ENCODE data around the gene BPIFA2.

DNA sequence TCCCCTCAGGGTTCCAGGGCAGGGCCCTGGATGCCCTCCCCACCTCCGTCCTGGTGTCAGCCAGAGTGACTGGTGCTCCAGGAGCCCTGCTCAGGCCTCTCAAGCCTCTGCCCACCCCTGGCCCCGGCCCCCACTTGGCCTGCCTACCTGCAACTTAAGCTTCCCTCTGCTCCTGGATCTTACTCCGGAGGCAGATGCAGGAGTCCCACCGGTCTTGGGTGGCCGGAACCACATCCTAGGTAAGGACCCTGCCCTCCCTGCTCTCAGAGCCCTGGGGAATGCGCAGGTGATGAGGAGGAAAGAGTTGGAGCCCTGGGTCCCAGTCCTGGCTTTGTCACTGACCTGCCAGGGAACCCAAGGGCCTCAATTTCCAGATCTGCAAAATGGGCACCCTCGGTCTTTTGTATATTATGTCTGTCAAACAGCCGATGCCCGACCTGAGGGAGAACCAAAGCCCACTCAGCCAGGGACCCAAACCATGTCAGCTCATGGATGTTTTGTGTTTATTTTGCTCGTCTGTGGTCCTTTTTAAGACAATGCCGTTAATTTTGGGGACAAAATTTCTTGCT, 34.5 kb upstream of the BPIFA2 start:
- TF ChIP-seq, protein P1, sequence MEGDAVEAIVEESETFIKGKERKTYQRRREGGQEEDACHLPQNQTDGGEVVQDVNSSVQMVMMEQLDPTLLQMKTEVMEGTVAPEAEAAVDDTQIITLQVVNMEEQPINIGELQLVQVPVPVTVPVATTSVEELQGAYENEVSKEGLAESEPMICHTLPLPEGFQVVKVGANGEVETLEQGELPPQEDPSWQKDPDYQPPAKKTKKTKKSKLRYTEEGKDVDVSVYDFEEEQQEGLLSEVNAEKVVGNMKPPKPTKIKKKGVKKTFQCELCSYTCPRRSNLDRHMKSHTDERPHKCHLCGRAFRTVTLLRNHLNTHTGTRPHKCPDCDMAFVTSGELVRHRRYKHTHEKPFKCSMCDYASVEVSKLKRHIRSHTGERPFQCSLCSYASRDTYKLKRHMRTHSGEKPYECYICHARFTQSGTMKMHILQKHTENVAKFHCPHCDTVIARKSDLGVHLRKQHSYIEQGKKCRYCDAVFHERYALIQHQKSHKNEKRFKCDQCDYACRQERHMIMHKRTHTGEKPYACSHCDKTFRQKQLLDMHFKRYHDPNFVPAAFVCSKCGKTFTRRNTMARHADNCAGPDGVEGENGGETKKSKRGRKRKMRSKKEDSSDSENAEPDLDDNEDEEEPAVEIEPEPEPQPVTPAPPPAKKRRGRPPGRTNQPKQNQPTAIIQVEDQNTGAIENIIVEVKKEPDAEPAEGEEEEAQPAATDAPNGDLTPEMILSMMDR (IDR thresholded peaks at IDR 0.05): no peak
- no peak for TF ChIP-seq POLR2A (IDR thresholded peaks at IDR 0.05; ENCODE audit: low read depth)
